Upper lobe of left lung (tissue), 6 donors: ENCODE results near the gene ADK. TPM values are rescaled to one million over a fixed set of nuclear protein-coding genes. Genes with fewer than 3 reads are reported as not detected.

Experiments used
- ATAC-seq, 2 donors: fragments of 200-7000 bp; cut with Tn5 transposase; one replicate each; pipeline ENCODE4 v1.9.1; 2022; ENCODE audit warnings: mild to moderate bottlenecking in 2 of 2, moderate library complexity in 2 of 2; ENCODE audit not compliant: low FRiP score in 2 of 2
- DNase-seq, 2 donors: peaks; one replicate each; pipeline ENCODE4 v3.0.0-alpha.2; 2019 to 2020
- H3K27ac ChIP-seq, 4 donors: fragments of 200-600 bp; sonication (generic); one replicate each; pipeline ENCODE4 v1.5.1; 2016 to 2019
- H3K27me3 ChIP-seq, 4 donors: fragments of 200-600 bp; sonication (generic); one replicate each; pipeline ENCODE4 v1.5.1; 2017 to 2019
- H3K36me3 ChIP-seq, 4 donors: fragments of 200-600 bp; sonication (generic); one replicate each; pipeline ENCODE4 v1.5.1; 2016 to 2019
- H3K4me1 ChIP-seq, 4 donors: fragments of 200-600 bp; sonication (generic); one replicate each; pipeline ENCODE4 v1.5.1; 2018 to 2019
- H3K4me3 ChIP-seq, 4 donors: fragments of 200-600 bp; sonication (generic); one replicate each; pipeline ENCODE4 v1.5.1; 2017 to 2019; ENCODE audit warnings: mild to moderate bottlenecking in 2 of 4, moderate library complexity in 1 of 4
- H3K9me3 ChIP-seq, 4 donors: fragments of 200-600 bp; sonication (generic); one replicate each; pipeline ENCODE4 v1.5.1; 2018 to 2019
- CTCF ChIP-seq, 6 experiments: fragments of 450-650 bp in 4 of 6; fragments of 200-600 bp in 2 of 6; sonication (generic) in 2 of 6; IDR thresholded peaks; one replicate each; pipeline ENCODE4 v1.5.1; 2016 to 2019; ENCODE audit warnings: antibody characterized with exemption in 6 of 6
- EP300 ChIP-seq, 4 donors: sonication (generic); formaldehyde crosslinking; IDR thresholded peaks; one replicate each; pipeline ENCODE4 v1.5.1; 2017; ENCODE audit warnings: antibody characterized with exemption in 4 of 4, control low read depth in 2 of 4
- POLR2A ChIP-seq, 4 donors: fragments of 450-650 bp; IDR thresholded peaks; one replicate each; pipeline ENCODE4 v1.5.1; 2016 to 2017; ENCODE audit warnings: antibody characterized with exemption in 4 of 4, mild to moderate bottlenecking in 2 of 4
- POLR2AphosphoS5 ChIP-seq, 2 donors: sonication (generic); formaldehyde crosslinking; IDR thresholded peaks; one replicate each; pipeline ENCODE4 v1.5.1; 2017; ENCODE audit warnings: antibody characterized with exemption in 2 of 2
- WGBS, 2 donors: methylation state at CpG; one replicate each; pipeline ENCODE4 v1.1.5; 2017 to 2018; 5-methylcytosine and 5-hydroxymethylcytosine counted together
- total RNA-seq, 6 donors: library from RNA; depleted of rRNA in 4 of 6; stranded (reverse); fragments of >200 nt in 4 of 6; gene quantifications; one replicate each; pipeline versions ENCODE4 v1.1.0 to v1.2.1, GENCODE V29; 2016 to 2021
- donor health status: DM: no; HTN: no; CAD: no; lungs with moderate emphysema.
- donor health status: DM: no; HTN: yes; CAD: no; lungs with severe emphysema.

Gene ADK
- total RNA-seq, 6 donors from 2014 or later, result 27.9 to 123 (median 48.1) TPM

GRCh38 chr10:74384615-74385183 lies 233.7 kb downstream of the ADK start:
- no peaks in the 10 kb centered on the region for H3K9me3 ChIP-seq
- peaks cover 0 to 3% (median 0%) of the 10 kb centered on the region in 4 donors for H3K4me1 ChIP-seq
- no peak overlapping the region for H3K27ac ChIP-seq
- H3K27me3 ChIP-seq, result no peaks in the 10 kb centered on the region
- no peaks in the 10 kb centered on the region for H3K36me3 ChIP-seq
- DNase-seq, result no peak
- ATAC-seq, result no peak
- TF ChIP-seq POLR2AphosphoS5 (IDR thresholded peaks at IDR 0.05), result no peak
- TF ChIP-seq CTCF (IDR thresholded peaks at IDR 0.05), result no peak
- no peak for TF ChIP-seq EP300 (IDR thresholded peaks at IDR 0.05)
- TF ChIP-seq POLR2A (IDR thresholded peaks at IDR 0.05), result no peak
- WGBS, 2 donors, result 66 to 78% methylated on average over 3 of the region's 3 CpGs
- no peak overlapping the region for H3K4me3 ChIP-seq

- peaks cover 0 to 3% (median 0%) of the 10 kb centered on the region in 4 donors for H3K4me1 ChIP-seq
- no peaks in the 10 kb centered on the region for H3K27me3 ChIP-seq
- no peak overlapping the region for H3K4me3 ChIP-seq
- ATAC-seq (no peak), DNase-seq (no peak)
- no peaks in the 10 kb centered on the region for H3K36me3 ChIP-seq
- no peak overlapping the region for H3K27ac ChIP-seq
- TF ChIP-seq EP300 (IDR thresholded peaks at IDR 0.05), result no peak
- no peak for TF ChIP-seq CTCF (IDR thresholded peaks at IDR 0.05)
- TF ChIP-seq POLR2AphosphoS5 (IDR thresholded peaks at IDR 0.05), result no peak
- no peak for TF ChIP-seq POLR2A (IDR thresholded peaks at IDR 0.05)
- H3K9me3 ChIP-seq, result no peaks in the 10 kb centered on the region
Measured at GRCh38 chr10:74388801-74389200, 237.8 kb downstream of the ADK start.

- Histone ChIP-seq H3K4me1 (no peaks in the 10 kb centered on the region), H3K4me3 (no peak overlapping the region), H3K27me3 (no peaks in the 10 kb centered on the region), H3K27ac (no peak overlapping the region), H3K36me3 (peaks cover 0 to 3% (median 1%) of the 10 kb centered on the region in 4 donors), H3K9me3 (no peaks in the 10 kb centered on the region)
- 52 to 66% methylated on average over 1 of the region's 1 CpG for WGBS, 2 donors
- DNase-seq (no peak), ATAC-seq (no peak)
- TF ChIP-seq CTCF (IDR thresholded peaks at IDR 0.05) (no peak), POLR2AphosphoS5 (IDR thresholded peaks at IDR 0.05) (no peak), POLR2A (IDR thresholded peaks at IDR 0.05) (no peak), EP300 (IDR thresholded peaks at IDR 0.05) (no peak)
Measured at GRCh38 chr10:74391786-74392185, 240.8 kb downstream of the ADK start.

GRCh38 chr10:74394416-74394969 lies 243.5 kb downstream of the ADK start:
- TF ChIP-seq POLR2AphosphoS5 (IDR thresholded peaks at IDR 0.05) (no peak), EP300 (IDR thresholded peaks at IDR 0.05) (no peak), CTCF (IDR thresholded peaks at IDR 0.05) (no peak), POLR2A (IDR thresholded peaks at IDR 0.05) (no peak)
- ATAC-seq (no peak), DNase-seq (no peak)
- no peak overlapping the region for H3K4me3 ChIP-seq
- 80 to 83% methylated on average over 3 of the region's 3 CpGs for WGBS, 2 donors
- H3K36me3 ChIP-seq, result peaks cover 0 to 3% (median 1%) of the 10 kb centered on the region in 4 donors
- H3K27me3 ChIP-seq, result no peaks in the 10 kb centered on the region
- H3K4me1 ChIP-seq, result no peaks in the 10 kb centered on the region
- no peak overlapping the region for H3K27ac ChIP-seq
- H3K9me3 ChIP-seq, result no peaks in the 10 kb centered on the region

- TF ChIP-seq CTCF (IDR thresholded peaks at IDR 0.05) (no peak), POLR2AphosphoS5 (IDR thresholded peaks at IDR 0.05) (no peak), EP300 (IDR thresholded peaks at IDR 0.05) (no peak), POLR2A (IDR thresholded peaks at IDR 0.05) (no peak)
- Histone ChIP-seq H3K27me3 (no peaks in the 10 kb centered on the region), H3K36me3 (no peaks in the 10 kb centered on the region), H3K9me3 (no peaks in the 10 kb centered on the region), H3K27ac (no peak overlapping the region), H3K4me1 (no peaks in the 10 kb centered on the region), H3K4me3 (no peak overlapping the region)
- 84 to 90% methylated on average over 3 of the region's 3 CpGs for WGBS, 2 donors
- ATAC-seq (no peak), DNase-seq (no peak)
Measured at GRCh38 chr10:74400186-74400585, 249.2 kb downstream of the ADK start.
